Thyroid gland (tissue), 4 donors: ENCODE data around the gene GZF1. TPM values are rescaled to one million over a fixed set of nuclear protein-coding genes. Genes with fewer than 3 reads are reported as not detected.

Source experiments
- DNase-seq, 2 donors: peaks; one replicate each; pipeline ENCODE4 v3.0.0-alpha.2; 2019
- H3K27ac ChIP-seq, 3 donors: fragments of 200-600 bp; sonication (generic); 1 replicate in 2 of 3; 2 replicates in 1 of 3; pipeline ENCODE4 v1.5.1; 2016 to 2019; ENCODE audit warnings: mild to moderate bottlenecking in 1 of 3, moderate library complexity in 1 of 3
- H3K27me3 ChIP-seq: fragments of 200-600 bp; sonication (generic); one replicate; pipeline ENCODE4 v1.5.1; 2019
- H3K36me3 ChIP-seq, 2 donors: fragments of 200-600 bp; sonication (generic); one replicate each; pipeline ENCODE4 v1.5.1; 2016 to 2019
- H3K4me1 ChIP-seq, 2 donors: fragments of 200-600 bp; sonication (generic); one replicate each; pipeline ENCODE4 v1.5.1; 2017 to 2019
- H3K4me3 ChIP-seq, 3 donors: fragments of 200-600 bp; sonication (generic); replicated peaks in 1 of 3; 1 replicate in 2 of 3; 2 replicates in 1 of 3; pipeline ENCODE4 v1.5.1; 2016; ENCODE audit warnings: mild to moderate bottlenecking in 1 of 3
- H3K9me3 ChIP-seq: fragments of 200-600 bp; sonication (generic); one replicate; pipeline ENCODE4 v1.5.1; 2017
- CTCF ChIP-seq, 6 experiments: fragments of 200-600 bp in 3 of 6; fragments of 450-650 bp in 3 of 6; sonication (generic) in 3 of 6; IDR thresholded peaks; one replicate each; pipeline ENCODE4 v1.5.1; 2016 to 2019; ENCODE audit warnings: antibody characterized with exemption in 6 of 6, mild to moderate bottlenecking in 2 of 6, inconsistent platforms in 1 of 6, moderate library complexity in 1 of 6
- POLR2A ChIP-seq, 2 donors: fragments of 450-650 bp; IDR thresholded peaks; one replicate each; pipeline ENCODE4 v1.6.1; 2017; ENCODE audit warnings: antibody characterized with exemption in 2 of 2, mild to moderate bottlenecking in 2 of 2, moderate library complexity in 1 of 2
- WGBS, 2 donors: methylation state at CpG; one replicate each; pipeline ENCODE4 v1.1.5; 2017; 5-methylcytosine and 5-hydroxymethylcytosine counted together
- intact Hi-C: fragments of 100-400 bp; cut with DNase I; formaldehyde crosslinking; loops from one replicate; pipeline ENCODE4 v1.15.1; 2023
- total RNA-seq, 4 donors: library from RNA; depleted of rRNA; stranded (reverse); fragments of >200 nt; gene quantifications; one replicate each; pipeline ENCODE4 v1.2.3, GENCODE V29; 2016

Gene GZF1
- total RNA-seq, 4 donors from 2014 or later: 13.8 to 29.0 (median 15.4) TPM

DNA sequence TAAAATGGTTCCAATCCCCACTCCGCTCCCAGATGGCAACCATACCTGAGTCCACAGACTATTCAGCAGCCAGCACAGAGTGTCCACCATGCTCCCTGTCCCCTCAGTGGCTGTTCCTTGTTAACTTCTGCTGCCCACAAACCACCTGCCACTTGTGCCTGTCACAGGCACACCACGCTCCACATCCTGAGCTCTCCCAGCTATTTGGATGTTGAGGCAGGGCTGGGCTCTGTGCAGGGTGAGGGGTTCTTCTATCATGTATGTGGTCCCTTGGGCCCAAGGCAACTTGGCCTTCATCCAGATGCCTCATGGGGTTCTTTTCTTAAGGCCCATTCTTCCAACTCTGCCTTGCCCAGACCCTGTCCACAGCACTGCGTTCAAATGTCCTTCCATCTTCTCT lies 45.4 kb upstream of the GZF1 start:
- H3K4me3 ChIP-seq: no peak overlapping the region
- WGBS, 2 donors: 96 to 100% methylated on average over 3 of the region's 3 CpGs

GRCh38 chr20:23317081-23317480 lies 44.9 kb upstream of the GZF1 start:
- 89 to 95% methylated on average over 5 of the region's 5 CpGs for WGBS, 2 donors

More for the DNA sequence above, 45.4 kb upstream of the GZF1 start:
- intact Hi-C loops: no loop called here
- no peak for TF ChIP-seq POLR2A (IDR thresholded peaks at IDR 0.05)
- TF ChIP-seq CTCF (IDR thresholded peaks at IDR 0.05): no peak
- Histone ChIP-seq H3K9me3 (no peaks in the 10 kb centered on the region), H3K27me3 (no peaks in the 10 kb centered on the region), H3K4me1 (no peaks in the 10 kb centered on the region), H3K27ac (no peak overlapping the region), H3K36me3 (no peaks in the 10 kb centered on the region)
- no peak for DNase-seq

GRCh38 chr20:23318347-23318746 lies 43.6 kb upstream of the GZF1 start:
- 62 to 75% methylated on average over 5 of the region's 5 CpGs for WGBS, 2 donors

More at GRCh38 chr20:23317081-23317480, 44.9 kb upstream of the GZF1 start:
- Histone ChIP-seq H3K4me1 (no peaks in the 10 kb centered on the region), H3K27ac (no peak overlapping the region), H3K9me3 (no peaks in the 10 kb centered on the region), H3K4me3 (no peak overlapping the region), H3K36me3 (no peaks in the 10 kb centered on the region), H3K27me3 (no peaks in the 10 kb centered on the region)
- intact Hi-C loops: no loop called here
- no peak for TF ChIP-seq CTCF (IDR thresholded peaks at IDR 0.05)
- DNase-seq: no peak

GRCh38 chr20:23320317-23320716 lies 41.7 kb upstream of the GZF1 start:
- intact Hi-C loops: no loop called here

More at GRCh38 chr20:23318347-23318746, 43.6 kb upstream of the GZF1 start:
- no peak overlapping the region for H3K27ac ChIP-seq
- H3K9me3 ChIP-seq: no peaks in the 10 kb centered on the region
- H3K4me3 ChIP-seq: no peak overlapping the region
- TF ChIP-seq POLR2A (IDR thresholded peaks at IDR 0.05) (no peak), CTCF (IDR thresholded peaks at IDR 0.05) (no peak)
- H3K27me3 ChIP-seq: no peaks in the 10 kb centered on the region
- H3K4me1 ChIP-seq: no peaks in the 10 kb centered on the region
- H3K36me3 ChIP-seq: no peaks in the 10 kb centered on the region
- intact Hi-C loops: no loop called here
- no peak for DNase-seq

GRCh38 chr20:23325107-23325506 lies 36.9 kb upstream of the GZF1 start:
- WGBS, 2 donors: 77 to 87% methylated on average over 3 of the region's 3 CpGs
- no peak for DNase-seq
- no peaks in the 10 kb centered on the region for H3K27me3 ChIP-seq
- TF ChIP-seq CTCF (IDR thresholded peaks at IDR 0.05) (no peak), POLR2A (IDR thresholded peaks at IDR 0.05) (no peak)
- intact Hi-C loops: no loop called here
- no peaks in the 10 kb centered on the region for H3K36me3 ChIP-seq
- H3K4me1 ChIP-seq: no peaks in the 10 kb centered on the region
- H3K4me3 ChIP-seq: no peak overlapping the region
- H3K9me3 ChIP-seq: no peaks in the 10 kb centered on the region
- H3K27ac ChIP-seq: no peak overlapping the region

More at GRCh38 chr20:23320317-23320716, 41.7 kb upstream of the GZF1 start:
- no peak for DNase-seq
- H3K4me1 ChIP-seq: no peaks in the 10 kb centered on the region
- H3K27ac ChIP-seq: no peak overlapping the region
- H3K4me3 ChIP-seq: no peak overlapping the region
- H3K36me3 ChIP-seq: no peaks in the 10 kb centered on the region
- no peak for TF ChIP-seq POLR2A (IDR thresholded peaks at IDR 0.05)
- peak in 1 of 6 experiments; percentile 7 for TF ChIP-seq CTCF (IDR thresholded peaks at IDR 0.05)
- WGBS, 2 donors: 91 to 93% methylated on average over 8 of the region's 8 CpGs
- H3K27me3 ChIP-seq: no peaks in the 10 kb centered on the region
- H3K9me3 ChIP-seq: no peaks in the 10 kb centered on the region
